Right lobe of liver (tissue), 6 donors: ENCODE measurements around the gene HSPA12A. TPM values are rescaled to one million over a fixed set of nuclear protein-coding genes. Genes with fewer than 3 reads are reported as not detected.
A peak's percentile ranks its signal among the peaks of the same experiment; 100 is the strongest.

Experiments
- ATAC-seq, 4 donors: fragments of 200-7000 bp; cut with Tn5 transposase; one replicate each; pipeline ENCODE4 v1.9.1; 2020; ENCODE audit warnings: mild to moderate bottlenecking in 4 of 4, moderate library complexity in 4 of 4
- DNase-seq, 3 donors: peaks; one replicate each; pipeline ENCODE4 v3.0.0-alpha.2; 2020
- H3K27ac ChIP-seq, 3 donors: fragments of 200-600 bp; one replicate each; pipeline ENCODE4 v1.8.0; 2022
- H3K27me3 ChIP-seq, 2 donors: fragments of 200-600 bp; one replicate each; pipeline ENCODE4 v1.8.0; 2022
- H3K36me3 ChIP-seq, 4 donors: fragments of 200-600 bp; sonication (generic) in 1 of 4; one replicate each; pipeline versions ENCODE4 v1.5.1 to v1.8.0; 2017 to 2022; ENCODE audit warnings: control low read depth in 1 of 4
- H3K4me1 ChIP-seq, 4 donors: fragments of 200-600 bp; sonication (generic) in 1 of 4; one replicate each; pipeline versions ENCODE4 v1.5.1 to v1.8.0; 2017 to 2022; ENCODE audit warnings: control low read depth in 1 of 4
- H3K4me3 ChIP-seq, 3 donors: fragments of 200-600 bp; one replicate each; pipeline ENCODE4 v1.8.0; 2022
- H3K9me3 ChIP-seq, 4 donors: fragments of 200-600 bp; sonication (generic) in 1 of 4; one replicate each; pipeline versions ENCODE4 v1.5.1 to v1.8.0; 2017 to 2022; ENCODE audit warnings: control low read depth in 1 of 4
- CTCF ChIP-seq, 4 donors: fragments of 200-600 bp in 3 of 4; fragments of 450-650 bp in 1 of 4; IDR thresholded peaks; one replicate each; pipeline versions ENCODE4 v1.5.1 to v1.8.0; 2016 to 2022; ENCODE audit warnings: antibody characterized with exemption in 4 of 4, mild to moderate bottlenecking in 2 of 4
- POLR2A ChIP-seq: fragments of 450-650 bp; IDR thresholded peaks from one replicate; pipeline ENCODE4 v1.6.1; 2017; ENCODE audit warnings: antibody characterized with exemption, mild to moderate bottlenecking
- WGBS: methylation state at CpG from one replicate; pipeline ENCODE4 v1.1.6; 2018; ENCODE audit warnings: low coverage, low lambda C conversion rate; ENCODE audit not compliant: insufficient coverage; ENCODE audit errors: missing lambda C conversion rate; 5-methylcytosine and 5-hydroxymethylcytosine counted together
- intact Hi-C, 2 donors: fragments of 100-400 bp; cut with DNase I; formaldehyde crosslinking; loops; one replicate each; pipeline versions ENCODE4 v1.11.2 to v1.14.1; 2022
- total RNA-seq, 6 experiments: library from RNA; depleted of rRNA in 2 of 6; stranded (reverse); fragments of >200 nt in 2 of 6; fragmentation: NEBNext Ultra II Directional in 3 of 6; extraction: Animal tissue kit (Norgen Biotek cat#: 25700) in 3 of 6; gene quantifications; one replicate each; pipeline versions ENCODE4 v1.1.0 to v1.2.4, GENCODE V29; 2016 to 2023
- donor health status: DM: no; HTN: yes; CAD: no.
- donor health status: DM: no; HTN: no; CAD: no.
- donor health status: DM: no; HTN: no; CAD: no.
- donor health status: DM: no; HTN: yes; CAD: no.
- donor health status: DM: no; HTN: yes; CAD: no.

Gene HSPA12A
- total RNA-seq, 6 experiments from 2014 or later = 2.3 to 4.2 (median 2.9) TPM

GRCh38 chr10:116630020-116630419 is 112.3 kb downstream of the HSPA12A start:
- no peak for DNase-seq
- intact Hi-C loops = no loop called here
- ATAC-seq = no peak
- no peaks in the 10 kb centered on the region for H3K9me3 ChIP-seq
- H3K4me1 ChIP-seq = no peaks in the 10 kb centered on the region
- no peaks in the 10 kb centered on the region for H3K27me3 ChIP-seq
- no peak overlapping the region for H3K27ac ChIP-seq
- no peak overlapping the region for H3K4me3 ChIP-seq
- TF ChIP-seq CTCF (IDR thresholded peaks at IDR 0.05) = no peak
- no peak for TF ChIP-seq POLR2A
- 43% methylated on average over 2 of the region's 2 CpGs for WGBS
- H3K36me3 ChIP-seq = no peaks in the 10 kb centered on the region

GRCh38 chr10:116629340-116629739 is 113.0 kb downstream of the HSPA12A start:
- ATAC-seq = no peak
- intact Hi-C loops = no loop called here
- no peaks in the 10 kb centered on the region for H3K27me3 ChIP-seq
- H3K4me1 ChIP-seq = no peaks in the 10 kb centered on the region
- no peak for DNase-seq
- H3K4me3 ChIP-seq = no peak overlapping the region
- no peaks in the 10 kb centered on the region for H3K9me3 ChIP-seq
- WGBS = 72% methylated on average over 4 of the region's 4 CpGs
- no peaks in the 10 kb centered on the region for H3K36me3 ChIP-seq
- no peak overlapping the region for H3K27ac ChIP-seq
- TF ChIP-seq POLR2A = no peak
- no peak for TF ChIP-seq CTCF (IDR thresholded peaks at IDR 0.05)

- ATAC-seq (peak; percentile 21 to 77 (median 61)), DNase-seq (peak in 1 of 3 donors; percentile 34)
- 5% methylated on average over 21 of the region's 49 CpGs for WGBS
- TF ChIP-seq CTCF (IDR thresholded peaks at IDR 0.05) (peak in 3 of 4 donors; percentile 33 to 45 (median 42)), POLR2A (no peak)
- intact Hi-C loops = no loop called here
- H3K27me3 ChIP-seq = no peaks in the 10 kb centered on the region
- no peak overlapping the region for H3K27ac ChIP-seq
- H3K9me3 ChIP-seq = no peaks in the 10 kb centered on the region
- no peak overlapping the region for H3K4me3 ChIP-seq
- H3K36me3 ChIP-seq = no peaks in the 10 kb centered on the region
- H3K4me1 ChIP-seq = no peaks in the 10 kb centered on the region
Measured at GRCh38 chr10:116627386-116627933, 114.9 kb downstream of the HSPA12A start.

- ATAC-seq (no peak), DNase-seq (no peak)
- H3K36me3 ChIP-seq = no peaks in the 10 kb centered on the region
- H3K4me3 ChIP-seq = no peak overlapping the region
- no peaks in the 10 kb centered on the region for H3K9me3 ChIP-seq
- no peak overlapping the region for H3K27ac ChIP-seq
- intact Hi-C loops = no loop called here
- H3K4me1 ChIP-seq = no peaks in the 10 kb centered on the region
- TF ChIP-seq POLR2A = no peak
- no peak for TF ChIP-seq CTCF (IDR thresholded peaks at IDR 0.05)
- H3K27me3 ChIP-seq = no peaks in the 10 kb centered on the region
- WGBS = 24% methylated on average over 5 of the region's 9 CpGs
Measured at GRCh38 chr10:116626815-116627214, 115.6 kb downstream of the HSPA12A start.

- WGBS = 71% methylated on average over 3 of the region's 7 CpGs
- H3K4me1 ChIP-seq = no peaks in the 10 kb centered on the region
- no peaks in the 10 kb centered on the region for H3K36me3 ChIP-seq
- intact Hi-C loops = no loop called here
- ATAC-seq (no peak), DNase-seq (no peak)
- no peak overlapping the region for H3K4me3 ChIP-seq
- H3K9me3 ChIP-seq = no peaks in the 10 kb centered on the region
- H3K27ac ChIP-seq = no peak overlapping the region
- no peaks in the 10 kb centered on the region for H3K27me3 ChIP-seq
- TF ChIP-seq POLR2A (no peak), CTCF (IDR thresholded peaks at IDR 0.05) (no peak)
Measured at GRCh38 chr10:116625845-116626244, 116.5 kb downstream of the HSPA12A start.
